CD1c-positive myeloid dendritic cell (primary cell): ENCODE measurements around the gene IGF2R.
A peak's percentile ranks its signal among the peaks of the same experiment; 100 is the strongest.

Experiments used
- DNase-seq: peaks from one replicate; pipeline ENCODE4 v3.0.0-alpha.2; 2016; ENCODE audit errors: extremely low spot score

IGF2R gene

GRCh38 chr6:159976686-159977254 lies 7.9 kb downstream of the IGF2R start:
- DNase-seq: no peak

GRCh38 chr6:159977255-159977903 lies 8.5 kb downstream of the IGF2R start:
- no peak for DNase-seq

- DNase-seq: no peak
These were observed 9.0 kb downstream of the IGF2R start for GRCh38 chr6:159977904-159978268.

GRCh38 chr6:159978291-159979135 lies 9.6 kb downstream of the IGF2R start:
- DNase-seq: peak; percentile 48

- DNase-seq: peak; percentile 66
These were observed 10.4 kb downstream of the IGF2R start for GRCh38 chr6:159979136-159979874.

- no peak for DNase-seq
These were observed 11.6 kb downstream of the IGF2R start for GRCh38 chr6:159980474-159980873.

GRCh38 chr6:159981071-159981402 lies 12.2 kb downstream of the IGF2R start:
- DNase-seq: no peak

- DNase-seq: peak; percentile 93
These were observed 12.7 kb downstream of the IGF2R start for GRCh38 chr6:159981403-159982245.

- peak; percentile 66 for DNase-seq
These were observed 14.0 kb downstream of the IGF2R start for GRCh38 chr6:159982731-159983506.

- DNase-seq: peak; percentile 93
These were observed 14.8 kb downstream of the IGF2R start for GRCh38 chr6:159983641-159984080.

- peak; percentile 81 for DNase-seq
These were observed 15.4 kb downstream of the IGF2R start for GRCh38 chr6:159984268-159984786.

- DNase-seq: peak; percentile 92
These were observed 16.5 kb downstream of the IGF2R start for GRCh38 chr6:159985296-159985945.

- DNase-seq: no peak
These were observed 20.1 kb downstream of the IGF2R start for GRCh38 chr6:159988983-159989454.

GRCh38 chr6:159989492-159990480 lies 20.9 kb downstream of the IGF2R start:
- DNase-seq: peak; percentile 67

- no peak for DNase-seq
These were observed 23.5 kb downstream of the IGF2R start for GRCh38 chr6:159992366-159992765.

- no peak for DNase-seq
These were observed 26.5 kb downstream of the IGF2R start for GRCh38 chr6:159995405-159995804.

GRCh38 chr6:159996087-159996622 lies 27.3 kb downstream of the IGF2R start:
- no peak for DNase-seq
